Right renal cortex interstitium (tissue), 3 donors: ENCODE data around the gene TAF15. TPM values are rescaled to one million over a fixed set of nuclear protein-coding genes. Genes with fewer than 3 reads are reported as not detected.
A peak's percentile ranks its signal among the peaks of the same experiment; 100 is the strongest.

Experiments
- DNase-seq, 3 donors: peaks; one replicate each; pipeline ENCODE4 v3.0.0-alpha.2; 2013; ENCODE audit warnings: low read depth in 3 of 3, low spot score in 2 of 3
- polyA plus RNA-seq, 3 donors: library from polyadenylated mRNA; unstranded; fragments of 120-200 nt; gene quantifications; one replicate each; pipeline ENCODE4 v1.2.1, GENCODE V29; 2013; ENCODE audit not compliant: insufficient read length in 3 of 3

Gene TAF15
- polyA plus RNA-seq, 3 donors: 223 to 239 (median 239) TPM

DNA sequence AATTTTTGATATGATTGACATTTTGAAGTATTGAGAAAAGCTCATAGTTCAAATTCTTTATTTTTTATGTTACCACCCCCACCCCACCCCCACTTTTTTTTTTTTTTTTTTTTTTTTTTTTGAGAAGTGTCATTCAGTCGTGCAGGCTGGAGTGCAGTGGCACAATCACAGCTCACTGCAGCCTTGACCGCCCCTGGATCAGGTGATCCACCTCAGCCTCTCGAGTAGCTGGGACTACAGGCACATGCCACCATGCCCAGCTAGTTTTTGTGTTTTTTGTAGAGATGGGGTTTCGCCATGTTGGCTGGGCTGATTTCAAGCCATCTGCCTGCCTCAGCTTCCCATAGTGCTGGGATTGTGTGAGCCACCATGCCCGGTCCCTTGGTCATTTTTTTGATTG lies 7.4 kb downstream of the TAF15 start:
- DNase-seq: no peak

DNA sequence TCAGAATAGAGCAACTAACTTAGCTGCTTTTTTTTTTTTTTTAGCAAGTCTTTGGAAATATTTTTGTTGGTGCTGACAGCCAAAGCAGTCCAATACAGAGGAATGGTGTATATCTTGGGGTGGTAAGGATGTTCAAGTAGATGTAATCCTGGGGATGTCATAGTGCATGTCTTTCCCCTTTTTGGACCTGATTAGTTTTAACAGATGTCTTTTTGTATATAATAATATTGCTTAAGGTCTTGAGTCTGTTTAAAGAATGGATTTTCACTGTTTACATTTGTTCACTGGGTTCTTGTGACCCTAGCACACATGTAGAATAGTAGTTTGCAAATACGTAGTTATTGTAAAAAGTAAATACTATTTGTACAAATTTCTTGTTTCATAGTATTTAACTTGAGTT lies 7.9 kb downstream of the TAF15 start:
- no peak for DNase-seq

DNA sequence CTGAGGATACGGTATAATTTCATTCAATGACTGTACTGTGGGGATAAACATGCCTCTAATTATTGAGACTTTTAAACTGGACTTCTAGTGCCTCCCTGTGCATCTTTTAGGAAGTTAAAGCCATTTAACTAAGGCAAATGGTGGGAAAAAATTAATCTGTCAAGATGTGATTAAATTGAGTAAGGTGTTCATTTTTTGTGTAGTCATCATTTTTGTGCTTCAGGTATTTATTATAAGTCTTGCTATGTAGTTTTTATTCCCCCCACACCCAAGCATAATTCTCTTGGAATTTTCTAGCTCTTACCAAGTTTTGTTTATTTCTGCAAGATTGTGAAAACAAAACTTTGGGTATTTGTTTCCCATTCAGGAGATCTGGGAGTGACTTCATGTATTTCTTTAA lies 10.2 kb downstream of the TAF15 start:
- DNase-seq: no peak

DNA sequence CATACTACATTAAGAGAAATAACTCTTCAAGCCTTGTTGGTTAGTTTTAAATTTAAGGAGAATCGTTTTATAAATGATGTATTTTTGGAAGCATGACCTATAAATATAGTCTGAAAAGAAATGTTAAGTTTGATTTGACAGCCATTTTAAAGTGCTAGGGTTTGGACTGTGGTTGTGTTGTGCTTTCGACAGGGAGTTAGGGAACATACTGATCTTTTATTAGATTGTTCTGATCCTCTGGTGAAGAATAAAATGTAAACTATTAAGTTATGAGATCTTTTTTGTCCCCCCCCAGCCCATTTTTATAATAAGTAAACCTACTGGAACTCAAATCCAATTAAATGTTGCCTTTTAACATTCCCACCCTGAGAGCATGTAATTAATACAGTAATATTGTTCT lies 12.0 kb downstream of the TAF15 start:
- no peak for DNase-seq

DNA sequence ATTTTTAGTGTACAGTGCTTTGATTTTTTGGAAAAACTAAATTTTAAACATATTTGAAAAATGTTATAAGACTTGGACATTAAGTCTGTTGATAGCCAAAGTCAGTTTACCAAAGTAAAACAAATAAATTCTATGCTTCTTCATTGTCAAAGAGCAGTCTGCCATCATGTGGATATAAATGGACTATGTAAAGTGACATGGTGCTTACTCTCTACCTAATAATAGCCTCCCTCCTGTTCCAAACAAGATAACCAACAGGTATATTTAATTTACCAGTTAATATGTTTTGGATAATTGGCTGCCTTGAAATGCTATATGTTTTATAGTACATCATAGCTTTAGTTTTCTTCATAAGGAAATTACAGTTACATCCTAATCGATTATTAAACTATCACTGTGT lies 15.9 kb downstream of the TAF15 start:
- DNase-seq: no peak

DNA sequence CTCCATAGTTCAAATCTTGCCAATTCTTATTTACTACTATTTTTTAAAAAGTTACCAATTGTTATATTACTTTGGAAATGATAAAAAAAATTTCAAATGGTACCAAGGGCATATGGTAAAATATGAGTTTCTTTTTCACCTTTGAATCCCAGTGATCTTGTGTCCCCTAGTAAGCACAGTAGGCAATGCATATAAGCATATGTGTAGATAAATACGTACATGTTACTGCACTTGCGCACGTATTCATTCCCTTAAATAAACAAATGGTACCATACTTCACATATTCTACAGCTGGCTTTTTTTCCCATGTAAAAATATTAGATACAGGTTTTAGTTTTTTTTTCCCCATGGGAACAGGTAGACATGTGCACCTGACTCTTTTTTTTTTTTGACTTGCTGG lies 31.8 kb downstream of the TAF15 start:
- DNase-seq: no peak

DNA sequence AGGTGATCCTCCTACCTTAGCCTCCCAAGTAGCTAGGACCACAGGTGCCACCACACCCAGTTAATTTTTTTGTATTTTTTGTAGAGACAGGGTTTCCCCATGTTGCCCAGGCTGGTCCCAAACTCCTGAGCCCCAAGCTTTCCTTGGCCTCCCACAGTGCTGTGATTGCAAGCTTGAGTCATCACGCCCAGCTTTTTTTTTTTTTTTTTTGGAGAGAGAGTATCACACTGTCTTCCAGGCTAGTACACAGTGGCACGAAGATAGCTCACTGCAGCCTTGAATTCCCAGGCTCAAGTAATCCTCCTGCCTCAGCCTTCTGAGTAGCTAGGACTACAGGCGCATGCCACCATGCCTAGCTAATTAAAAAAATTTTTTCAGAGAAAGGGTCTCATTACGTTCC lies 32.2 kb downstream of the TAF15 start:
- no peak for DNase-seq

DNA sequence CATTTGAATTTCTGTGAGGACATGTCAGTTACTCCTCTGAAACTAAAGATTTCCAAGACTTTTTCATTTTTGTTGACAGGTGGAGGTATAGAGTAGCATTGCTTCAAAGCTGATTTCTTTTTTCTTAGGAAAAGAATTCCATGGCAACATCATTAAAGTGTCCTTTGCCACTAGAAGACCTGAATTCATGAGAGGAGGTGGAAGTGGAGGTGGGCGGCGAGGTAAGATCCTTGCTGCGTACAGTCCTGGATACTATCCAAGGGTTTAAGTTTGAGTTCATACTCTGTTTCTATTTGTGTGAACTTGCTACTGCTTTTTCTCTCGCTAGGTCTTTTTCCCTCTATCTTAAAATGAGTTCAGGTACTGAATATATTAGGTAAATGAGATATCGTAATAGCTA lies 33.0 kb downstream of the TAF15 start:
- DNase-seq: no peak

DNA sequence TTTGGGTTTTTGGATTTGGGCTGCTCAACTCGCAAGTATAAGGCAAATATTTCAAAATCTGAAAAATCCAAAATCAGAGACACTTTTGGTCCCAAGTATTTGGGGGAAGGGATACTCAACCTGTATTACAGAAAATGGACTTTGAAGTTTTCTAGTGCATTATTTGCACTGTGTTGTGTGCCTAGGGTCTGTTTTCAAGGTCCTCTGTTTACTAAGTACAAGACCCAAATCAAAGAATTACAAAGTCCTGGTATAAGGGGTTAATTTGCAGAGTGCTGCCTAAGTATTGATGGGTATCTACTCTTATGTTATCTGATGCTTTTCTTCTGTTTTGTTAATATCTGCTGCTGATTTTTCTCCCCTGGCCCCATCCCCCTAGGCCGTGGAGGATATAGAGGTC lies 34.4 kb downstream of the TAF15 start:
- DNase-seq: no peak

DNA sequence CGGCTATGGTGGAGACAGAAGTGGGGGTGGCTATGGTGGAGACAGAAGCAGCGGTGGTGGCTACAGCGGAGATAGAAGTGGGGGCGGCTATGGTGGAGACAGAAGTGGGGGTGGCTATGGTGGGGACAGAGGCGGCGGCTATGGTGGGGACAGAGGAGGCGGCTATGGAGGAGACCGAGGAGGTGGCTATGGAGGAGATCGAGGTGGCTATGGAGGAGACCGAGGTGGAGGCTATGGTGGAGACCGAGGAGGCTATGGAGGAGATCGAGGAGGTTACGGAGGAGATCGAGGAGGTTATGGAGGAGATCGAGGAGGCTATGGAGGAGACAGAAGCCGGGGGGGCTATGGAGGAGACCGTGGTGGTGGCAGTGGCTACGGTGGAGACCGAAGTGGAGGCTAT lies 35.3 kb downstream of the TAF15 start:
- DNase-seq: no peak

DNA sequence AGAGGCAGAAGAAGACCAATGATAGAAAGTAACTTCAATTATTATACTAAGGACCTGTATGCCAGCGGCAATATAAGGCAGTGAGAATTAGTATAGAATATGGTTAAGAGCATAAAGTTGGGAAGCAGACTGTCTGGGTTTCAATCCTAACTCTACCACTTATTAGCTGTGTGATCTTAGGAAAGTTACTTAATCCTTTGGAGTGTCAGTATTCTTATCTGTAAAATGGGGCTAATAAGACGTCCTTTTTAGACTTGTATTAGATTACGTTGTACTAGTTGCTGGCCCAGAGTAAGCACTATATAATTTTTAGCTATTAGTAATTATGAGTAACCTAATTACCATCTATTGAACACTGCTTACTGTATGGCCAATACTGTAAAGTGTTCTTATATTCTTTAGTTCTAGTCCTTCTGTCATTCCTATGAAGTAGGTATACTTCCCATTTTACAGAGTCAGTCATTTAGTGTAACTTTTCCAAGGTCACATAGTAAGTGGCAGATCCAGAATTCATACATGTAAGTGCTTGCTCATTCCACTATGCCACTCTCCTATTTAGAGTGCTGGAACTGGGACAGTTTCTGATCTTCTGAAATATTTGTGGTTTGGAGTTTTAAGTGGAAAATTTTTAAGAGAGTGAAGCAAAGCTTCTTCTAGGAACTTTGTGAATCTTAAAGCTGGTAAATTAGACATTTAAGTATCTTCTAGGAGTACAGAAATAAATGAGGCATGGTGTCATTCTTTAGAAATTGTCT lies 36.9 kb downstream of the TAF15 start:
- DNase-seq: no peak

DNA sequence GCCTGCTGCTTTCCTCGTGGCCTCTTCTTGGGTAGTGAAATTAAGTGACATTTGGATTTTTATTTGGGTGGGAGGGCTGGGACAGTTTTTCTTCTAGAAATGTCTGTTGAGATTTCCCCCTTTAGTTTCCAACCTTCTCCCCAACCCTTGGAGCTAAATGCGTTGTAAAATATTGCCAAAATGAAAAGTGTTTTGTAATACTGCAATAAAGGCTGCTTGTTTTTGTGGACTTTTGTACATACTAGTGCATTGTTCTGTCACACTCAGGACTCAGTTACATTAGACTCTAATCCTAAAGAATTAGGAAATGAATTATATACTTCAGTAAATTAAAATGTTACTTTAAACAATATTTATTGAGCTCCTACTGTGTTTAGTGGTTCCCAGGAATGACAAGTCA lies 37.7 kb downstream of the TAF15 start:
- no peak for DNase-seq

DNA sequence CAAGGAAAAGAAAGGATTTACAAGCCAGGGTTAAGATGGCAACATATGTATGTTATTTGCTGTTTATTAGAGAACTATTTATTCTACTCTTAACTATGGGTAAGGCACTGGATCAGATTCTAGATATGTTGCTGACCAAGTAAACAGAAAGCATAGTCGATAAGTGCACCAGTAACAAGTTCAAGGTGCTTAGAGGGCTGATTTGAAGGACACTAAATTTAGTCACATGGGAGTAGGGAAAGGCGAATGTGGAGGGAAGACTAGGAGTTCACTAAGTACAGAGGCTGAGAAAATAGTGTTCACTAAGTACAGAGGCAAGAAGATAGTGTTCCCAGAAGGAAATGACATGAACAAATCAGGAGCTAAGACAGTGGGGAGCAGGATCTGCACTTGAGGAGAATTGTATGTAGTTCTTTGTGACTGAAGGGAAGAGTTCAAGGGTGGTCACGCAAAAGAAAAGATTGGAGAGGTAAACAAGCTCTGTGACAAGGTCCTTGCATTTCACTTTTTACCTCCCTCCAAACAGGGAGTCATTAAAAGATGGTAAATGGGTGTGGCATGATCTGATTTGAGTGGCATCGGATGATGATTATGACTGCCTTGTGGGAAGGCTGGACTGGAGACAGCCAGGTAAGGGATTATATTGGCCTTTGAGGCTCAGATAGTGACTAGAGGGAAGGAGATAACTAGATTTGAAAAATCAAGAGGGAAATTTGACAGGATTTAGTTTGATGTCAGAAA lies 38.5 kb downstream of the TAF15 start:
- DNase-seq: no peak

DNA sequence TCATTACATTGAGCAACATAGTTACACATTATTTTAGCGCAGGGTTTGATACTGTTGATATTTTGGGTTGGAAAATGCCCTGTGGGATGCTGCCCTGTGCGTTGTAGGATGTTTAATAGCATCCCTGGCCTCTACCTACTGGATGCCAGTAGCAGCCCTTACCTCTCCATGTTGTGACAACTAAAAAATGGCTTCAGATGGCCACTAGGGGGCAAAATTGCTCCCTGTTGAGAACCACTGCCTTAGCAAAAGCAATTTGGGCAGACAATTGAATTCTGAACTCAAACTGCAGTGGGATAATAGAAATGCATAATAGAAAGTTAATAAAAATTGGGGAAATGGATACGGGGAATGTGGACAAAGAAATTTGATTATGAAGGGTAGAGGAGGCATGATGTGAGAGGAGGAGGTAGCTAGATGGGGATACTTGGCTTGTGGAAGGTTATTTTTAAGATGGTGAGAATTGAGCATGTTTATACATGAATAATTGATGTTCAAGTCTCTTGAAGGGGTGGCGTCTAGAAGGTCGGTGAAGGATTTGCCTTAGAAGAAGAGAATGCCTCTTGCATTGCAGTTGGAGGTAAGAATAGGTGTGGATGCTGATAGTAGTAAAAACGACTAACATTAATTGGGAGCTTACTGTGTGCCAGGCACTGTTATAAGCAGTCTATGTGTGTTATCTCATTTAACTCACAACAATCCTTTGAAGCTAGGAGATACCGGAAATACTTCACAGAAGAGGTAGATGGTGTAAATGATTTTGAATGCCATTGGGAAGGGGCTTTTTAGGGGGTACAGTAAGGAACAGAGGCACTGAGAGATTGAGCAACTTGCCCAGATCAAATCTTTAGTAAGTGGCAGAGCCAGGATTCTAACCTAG lies 40.4 kb downstream of the TAF15 start:
- DNase-seq: peak; percentile 44 to 56 (median 54)

DNA sequence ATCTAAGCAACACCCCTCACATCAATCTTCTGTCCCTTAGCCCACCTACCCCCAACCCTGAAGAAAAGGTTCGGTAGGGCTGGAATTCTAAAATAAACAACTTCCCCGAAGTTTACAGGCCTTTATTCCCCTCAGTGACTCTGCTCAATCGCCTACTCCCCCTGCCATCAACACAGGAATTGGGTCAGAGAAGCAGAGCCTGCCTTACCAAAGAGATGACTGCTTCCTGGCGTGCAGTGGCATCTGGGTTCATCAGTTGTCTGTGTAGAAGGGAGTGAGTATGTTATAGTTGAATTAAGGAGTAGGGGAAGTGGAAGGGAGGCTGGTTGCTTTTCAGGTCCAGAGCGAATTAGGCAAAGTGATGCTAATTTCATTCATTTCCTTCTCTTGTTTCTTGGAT lies 46.7 kb downstream of the TAF15 start:
- DNase-seq: no peak

DNA sequence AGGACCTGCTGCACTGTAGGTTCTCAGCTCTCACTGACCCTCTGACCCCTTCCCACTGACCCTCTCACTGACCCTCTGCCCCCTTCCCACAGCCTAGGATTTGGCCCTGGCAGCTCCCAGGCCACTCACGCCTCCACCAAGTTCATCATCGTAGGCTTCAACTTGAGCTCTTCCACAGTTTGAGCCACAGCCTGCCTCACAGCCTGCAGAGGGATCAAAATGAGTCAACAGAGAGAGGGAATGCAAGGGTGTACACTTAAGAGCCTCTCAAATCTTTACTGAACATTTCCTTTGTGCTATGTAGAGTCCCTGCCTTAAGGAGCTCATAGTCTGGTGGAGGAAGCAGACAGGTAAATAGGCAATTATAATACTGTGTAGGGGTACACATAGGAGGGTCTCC lies 47.3 kb downstream of the TAF15 start:
- DNase-seq: no peak

DNA sequence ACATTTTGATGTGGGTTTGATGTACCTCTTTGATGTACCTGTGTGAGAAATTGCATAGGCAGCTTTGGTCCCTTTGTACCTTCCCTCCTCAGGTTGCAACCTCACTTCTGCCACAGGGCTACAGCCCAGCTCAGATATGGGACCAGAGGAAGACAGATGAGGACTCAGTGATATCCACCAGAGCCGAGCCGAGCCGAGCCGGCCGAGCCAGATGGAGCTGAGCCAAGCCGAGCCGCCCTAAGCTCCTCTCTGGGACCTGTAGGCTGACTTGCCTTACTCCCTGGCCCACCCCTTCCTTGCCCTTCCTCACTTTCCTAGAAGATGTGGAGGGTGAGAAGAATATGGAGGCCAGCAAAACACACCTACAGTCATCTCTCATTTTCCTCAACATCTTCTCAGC lies 55.6 kb downstream of the TAF15 start:
- DNase-seq: no peak

DNA sequence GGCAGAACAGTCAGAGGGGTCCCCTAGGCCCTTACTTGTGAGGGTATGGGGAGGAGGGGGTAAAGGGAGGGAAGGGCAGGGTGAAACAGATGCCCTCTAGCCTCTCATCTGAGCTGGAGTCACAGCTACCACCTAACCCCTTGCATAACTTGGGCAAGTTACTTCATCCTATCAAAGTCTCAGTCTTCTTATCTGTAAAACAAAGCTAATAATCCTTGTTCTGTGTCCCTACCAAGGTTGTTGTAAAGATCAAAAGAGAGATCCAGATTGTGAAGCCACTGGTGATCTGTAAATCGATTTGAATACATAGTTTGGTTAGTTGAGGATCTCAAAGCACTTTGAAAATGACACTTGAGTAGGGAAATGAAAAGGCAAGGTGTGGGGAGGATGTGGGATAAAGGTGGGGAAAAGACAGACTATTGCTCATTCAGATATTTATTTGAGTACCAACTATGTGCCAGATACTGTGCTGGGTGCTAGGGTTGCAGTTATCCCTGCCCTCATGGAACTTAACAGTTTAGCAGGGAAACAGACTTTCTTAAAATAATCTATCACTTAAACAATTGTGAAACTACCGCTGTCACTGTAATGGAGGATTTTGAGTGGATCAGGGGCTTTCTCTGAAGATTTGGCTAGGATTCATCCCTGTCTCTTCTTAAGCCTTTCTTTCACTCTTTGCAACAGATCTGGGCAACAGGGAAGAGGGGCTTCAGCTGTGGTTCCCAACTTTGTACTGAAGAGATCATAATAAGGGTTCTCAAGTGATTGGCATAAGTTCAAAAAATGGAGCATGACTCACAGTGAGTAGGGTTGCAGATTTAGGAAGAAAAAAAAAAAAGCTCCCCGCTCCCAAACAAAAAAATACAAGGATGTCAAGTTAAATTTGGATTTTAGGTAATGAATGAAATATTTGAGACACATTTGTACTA lies 56.4 kb downstream of the TAF15 start:
- DNase-seq: no peak

DNA sequence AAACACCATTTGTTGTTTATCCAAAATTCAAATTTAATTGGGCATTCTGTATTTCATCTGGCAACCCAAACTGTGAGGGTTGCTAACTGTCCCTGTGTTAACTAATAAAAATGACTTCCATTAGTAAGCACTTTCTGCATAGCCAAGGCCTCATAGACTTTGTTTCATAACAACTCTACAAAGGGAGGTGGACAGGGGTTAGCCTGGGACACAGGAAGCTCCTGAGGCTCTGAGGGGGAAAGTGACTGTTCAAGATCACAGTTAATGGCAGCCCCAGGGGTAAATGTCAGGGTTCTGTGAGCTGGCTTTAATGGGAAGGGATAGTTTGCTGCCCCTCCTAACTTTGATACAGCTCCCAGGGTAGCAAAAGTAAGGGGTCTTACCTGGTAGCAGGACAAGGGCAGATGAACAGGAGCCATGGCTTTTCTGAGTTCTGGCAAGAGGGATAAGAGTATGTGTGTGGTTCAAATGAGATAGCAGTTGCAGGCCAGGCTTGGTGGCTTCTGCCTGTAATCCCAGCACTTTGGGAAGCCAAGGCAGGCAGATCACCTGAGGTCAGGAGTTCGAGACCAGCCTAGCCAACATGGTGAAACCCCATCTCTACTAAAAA lies 57.2 kb downstream of the TAF15 start:
- DNase-seq: no peak

DNA sequence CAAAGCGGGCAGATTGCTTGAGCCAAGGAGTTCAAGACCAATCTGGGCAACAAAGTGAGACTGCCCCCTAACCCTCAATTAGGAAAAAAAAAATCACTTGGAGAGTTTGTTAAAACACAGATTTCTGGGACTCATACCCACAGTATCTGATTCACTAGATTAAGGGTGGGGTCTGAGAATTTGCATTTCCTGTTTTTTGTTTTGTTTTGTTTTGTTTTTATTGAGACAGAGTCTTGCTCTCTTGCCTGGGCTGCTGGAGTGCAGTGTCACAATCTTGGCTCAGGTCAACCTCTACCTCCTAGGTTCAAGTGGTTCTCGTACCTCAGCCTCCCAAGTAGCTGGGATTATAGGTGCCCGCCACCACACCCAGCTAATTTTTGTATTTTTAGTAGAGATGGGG lies 58.3 kb downstream of the TAF15 start:
- DNase-seq: no peak
